GM19238 (cell line): ENCODE measurements around the gene AKAP9.
"Not testable (repeated sequence)": the region's sequence is repeated elsewhere in the genome, so short reads cannot be mapped to it uniquely, and the experiment has no call there.

ENCODE experiments used
- DNase-seq: peaks from one replicate; pipeline ENCODE4 v3.0.0; 2011; ENCODE audit warnings: low spot score; ENCODE audit not compliant: insufficient read length

AKAP9 gene

DNA sequence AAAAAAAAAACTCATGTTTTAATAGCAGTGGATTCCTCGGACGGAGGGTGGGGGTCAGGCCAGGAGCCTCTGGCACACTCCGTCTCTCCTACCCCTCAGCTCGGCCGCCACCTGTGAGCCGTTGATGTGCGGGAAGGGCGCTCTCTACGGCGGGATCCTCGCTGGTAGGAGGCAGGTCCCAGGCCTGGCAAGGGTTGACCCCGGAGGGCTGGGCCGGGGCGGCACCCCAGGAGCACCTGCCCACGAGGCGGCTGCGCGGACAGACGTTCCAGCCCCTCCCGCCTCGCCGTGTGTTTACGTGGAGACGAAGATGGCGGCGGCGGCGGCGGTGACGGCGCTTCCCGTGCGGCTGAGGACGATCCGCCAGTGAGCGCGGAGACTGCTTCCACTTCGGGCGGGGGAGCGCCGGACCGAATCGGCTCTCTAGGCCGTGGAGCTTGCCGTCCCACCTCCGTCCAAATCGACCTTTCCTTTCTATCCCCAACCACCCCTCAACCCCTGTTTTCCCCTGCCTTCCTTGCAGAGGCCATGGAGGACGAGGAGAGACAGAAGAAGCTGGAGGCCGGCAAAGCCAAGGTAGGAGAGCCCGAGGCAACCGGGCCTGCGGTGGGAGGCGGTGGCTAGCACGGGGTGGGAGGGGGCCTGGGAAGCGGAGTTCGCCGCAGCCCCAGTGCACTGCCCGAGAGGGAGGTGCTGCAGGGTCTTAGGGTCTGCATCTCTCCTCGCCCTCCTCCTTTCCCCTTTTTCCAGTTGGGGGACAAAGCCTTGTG lies at the start of gene AKAP9:
Gene AKAP9, plus strand, starts transcription at position 291 of the 770 bp plus-strand sequence. Its CDS starts 238 bp downstream, at position 529.
- DNase-seq: peak; percentile 76

GRCh38 chr7:91892099-91892705 lies 48.5 kb upstream of the AKAP9 start:
- DNase-seq: no peak

GRCh38 chr7:91892821-91893340 lies 47.8 kb upstream of the AKAP9 start:
- DNase-seq: no peak

- DNase-seq: not testable (repeated sequence)
Measured at GRCh38 chr7:91893699-91894098, 47.0 kb upstream of the AKAP9 start.

GRCh38 chr7:91894781-91895480 lies 45.7 kb upstream of the AKAP9 start:
- no peak for DNase-seq

- no peak for DNase-seq
Measured at GRCh38 chr7:91898240-91898992, 42.2 kb upstream of the AKAP9 start.

GRCh38 chr7:91899563-91899962 lies 41.1 kb upstream of the AKAP9 start:
- DNase-seq: no peak

GRCh38 chr7:91910171-91910570 lies 30.5 kb upstream of the AKAP9 start:
- no peak for DNase-seq

DNA sequence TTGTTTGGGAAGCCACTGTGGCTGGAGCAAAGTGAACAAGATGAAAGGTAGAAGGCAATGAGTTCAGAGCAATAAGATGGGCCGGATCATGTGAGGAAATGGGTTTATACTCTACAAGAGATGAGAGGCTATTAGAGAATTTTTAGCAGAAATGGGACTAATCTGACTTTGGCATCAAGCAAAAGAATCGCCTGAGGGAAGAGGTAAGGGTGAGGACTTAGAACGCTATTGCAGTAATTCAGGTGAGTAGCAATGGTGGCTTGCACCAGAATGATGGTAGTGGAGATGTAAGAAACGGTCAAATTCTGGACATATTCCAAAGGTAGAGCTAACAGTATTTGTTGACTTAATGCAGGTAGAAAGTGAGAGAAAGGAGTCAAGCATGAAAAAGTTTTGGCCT lies 29.5 kb upstream of the AKAP9 start:
- DNase-seq: no peak

- DNase-seq: no peak
Measured at GRCh38 chr7:91912494-91912893, 28.2 kb upstream of the AKAP9 start.

DNA sequence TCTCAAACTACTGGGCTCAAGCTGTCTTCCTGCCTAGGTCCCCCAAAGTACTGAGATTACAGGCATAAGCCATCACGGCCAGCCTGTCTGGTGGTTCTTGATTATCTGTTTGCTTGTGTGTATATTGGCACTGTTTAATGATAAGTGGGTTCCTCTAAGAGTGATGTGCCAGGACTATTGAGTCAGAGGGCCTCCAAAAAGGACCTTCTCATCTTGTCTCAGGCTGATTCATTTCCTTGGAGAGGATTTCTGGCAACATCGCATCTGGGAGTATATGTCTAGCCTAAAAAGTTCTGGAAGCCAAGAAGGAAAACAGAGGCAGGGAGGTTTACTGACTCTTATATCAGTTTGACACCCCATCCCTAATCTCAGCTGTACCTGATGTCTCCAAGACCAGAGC lies 27.1 kb upstream of the AKAP9 start:
- no peak for DNase-seq

DNA sequence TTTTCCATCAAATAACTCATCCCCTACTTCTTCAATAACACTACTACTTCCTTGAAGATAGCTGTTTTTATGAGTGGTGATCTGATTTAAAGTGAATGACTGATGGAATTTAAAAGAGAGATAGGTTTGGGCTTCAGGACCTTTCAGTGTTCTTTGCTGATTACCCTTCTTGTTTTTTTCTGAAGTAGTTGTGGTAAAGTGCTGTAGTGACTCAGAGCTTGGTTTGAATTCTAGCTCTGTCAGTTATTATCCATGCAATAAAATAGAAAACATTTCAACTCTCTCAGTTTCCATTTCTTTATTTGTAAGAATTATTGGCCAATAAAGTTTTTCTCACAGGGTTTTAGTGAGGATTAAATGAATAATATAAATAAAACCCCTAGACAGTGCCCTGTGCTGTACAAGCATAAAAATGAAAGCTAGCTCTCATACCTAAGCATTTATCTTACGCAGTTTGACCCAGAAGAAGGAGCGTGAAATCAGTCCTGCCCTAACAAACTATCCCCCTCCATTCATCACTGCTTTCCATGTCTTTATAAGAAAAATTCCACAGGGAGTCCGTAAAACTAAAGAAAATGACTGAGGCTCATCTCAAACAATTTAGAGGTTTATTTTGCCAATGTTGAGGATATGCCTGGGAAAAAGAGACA lies 25.1 kb upstream of the AKAP9 start:
- DNase-seq: no peak

DNA sequence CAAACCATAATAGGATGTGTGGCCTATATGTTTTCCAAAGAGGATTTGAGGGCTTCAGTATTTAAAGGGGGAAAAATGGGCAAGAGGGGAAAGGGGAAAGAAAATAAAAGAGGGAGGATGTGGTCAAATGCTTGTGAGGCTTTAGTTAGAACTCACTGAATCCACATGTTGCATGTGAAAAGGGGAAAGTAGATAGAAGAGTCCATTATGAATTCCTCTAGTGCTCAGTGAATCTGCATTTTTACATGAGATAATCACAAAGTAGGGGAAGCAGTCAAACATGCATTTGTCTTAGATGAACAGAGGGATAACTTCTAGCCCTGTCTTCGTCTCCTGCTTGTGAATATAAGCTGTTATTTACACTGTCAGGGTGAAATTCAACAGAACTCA lies 24.6 kb upstream of the AKAP9 start:
- DNase-seq: no peak

- DNase-seq: no peak
Measured at GRCh38 chr7:91918356-91918755, 22.3 kb upstream of the AKAP9 start.

GRCh38 chr7:91922857-91923256 lies 17.8 kb upstream of the AKAP9 start:
- DNase-seq: no peak

- DNase-seq: no peak
Measured at GRCh38 chr7:91927912-91928311, 12.8 kb upstream of the AKAP9 start.

DNA sequence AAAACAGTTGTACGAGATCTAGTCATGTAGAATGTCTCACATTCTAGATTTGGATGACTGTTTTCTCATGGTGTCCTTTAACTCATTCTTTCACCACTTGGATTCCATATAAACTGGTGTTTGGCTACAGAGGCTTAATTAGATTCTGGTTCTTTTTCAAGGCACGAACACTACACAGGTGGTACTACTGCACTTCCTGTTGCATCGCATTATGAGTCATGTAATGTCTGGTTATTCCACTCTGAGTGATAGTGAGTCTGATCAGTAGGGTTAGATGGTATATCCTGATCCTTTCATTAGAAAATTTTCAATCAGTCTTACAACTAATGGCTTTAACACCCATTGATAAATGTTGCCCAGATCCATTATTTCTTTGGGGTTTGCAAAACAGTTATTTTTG lies 11.2 kb upstream of the AKAP9 start:
- no peak for DNase-seq

DNA sequence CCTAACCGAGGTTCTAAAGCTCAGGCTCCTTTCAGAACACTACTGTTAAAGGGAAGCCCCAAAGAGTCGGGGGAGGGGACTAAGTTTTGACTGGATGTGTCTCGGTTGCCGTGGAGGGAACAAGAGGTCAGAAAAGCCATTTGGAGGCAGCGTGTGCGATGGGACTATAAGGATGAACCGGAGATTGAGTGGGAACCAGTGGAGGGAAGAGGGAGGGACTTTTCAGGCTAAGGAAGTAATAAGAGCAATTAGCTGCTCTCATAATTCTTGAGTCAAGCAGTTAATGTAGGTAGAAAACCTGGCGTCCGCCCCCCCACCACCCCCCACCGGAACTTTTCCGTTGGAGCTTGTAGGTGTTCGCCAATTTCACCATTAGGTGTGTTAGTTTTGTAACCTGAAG lies 491 bp upstream of the AKAP9 start:
- peak; percentile 5 for DNase-seq

- DNase-seq: no peak
Measured at GRCh38 chr7:91941450-91941849, 788 bp downstream of the AKAP9 start.

DNA sequence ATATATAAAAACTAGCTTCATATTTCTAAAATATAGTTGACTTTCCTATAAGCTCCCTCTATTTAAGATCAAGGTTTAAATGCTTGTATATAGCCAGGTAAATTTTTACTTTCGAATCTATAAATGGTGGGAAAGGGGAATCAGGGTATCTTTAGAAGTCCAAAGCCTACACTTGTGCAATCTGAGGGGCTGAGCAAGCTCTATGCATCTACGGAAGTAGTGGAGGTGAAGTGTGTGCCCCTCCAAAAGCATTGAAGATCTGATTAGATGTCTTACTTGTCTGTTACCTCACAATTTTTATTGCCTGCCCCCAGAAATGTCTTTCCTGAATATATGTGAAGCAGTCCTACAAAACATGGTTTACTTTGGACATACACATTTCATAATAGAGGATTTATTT lies 1.6 kb downstream of the AKAP9 start:
- no peak for DNase-seq

GRCh38 chr7:91944970-91945369 lies 4.3 kb downstream of the AKAP9 start:
- not testable (repeated sequence) for DNase-seq
